GM23338 (cell line): ENCODE measurements around the gene NAT8L. TPM values are rescaled to one million over a fixed set of nuclear protein-coding genes. Genes with fewer than 3 reads are reported as not detected.

ENCODE experiments used
- ATAC-seq: fragments of 200-7000 bp; cut with Tn5 transposase; 3 replicates; pipeline ENCODE4 v1.9.1; 2020
- DNase-seq: peaks from one replicate; pipeline ENCODE4 v3.0.0-alpha.2; 2015; ENCODE audit warnings: low spot score
- H2AFZ ChIP-seq: fragments of 200-600 bp; sonication (generic); 2 replicates; pipeline ENCODE4 v1.8.0; 2016; ENCODE audit warnings: antibody characterized with exemption, mild to moderate bottlenecking, moderate library complexity
- H3F3A ChIP-seq: fragments of 200-600 bp; sonication (generic); replicated peaks from 2 replicates; pipeline ENCODE4 v1.8.0; 2017; ENCODE audit warnings: antibody characterized with exemption, mixed run types, low read depth
- H3K27ac ChIP-seq: fragments of 200-600 bp; sonication (generic); 2 replicates; pipeline ENCODE4 v1.6.1; 2016; ENCODE audit warnings: low read depth
- H3K27me3 ChIP-seq: fragments of 200-600 bp; sonication (generic); 2 replicates; pipeline ENCODE4 v1.8.0; 2016; ENCODE audit warnings: mild to moderate bottlenecking, mixed run types, moderate library complexity; ENCODE audit not compliant: insufficient read depth
- H3K36me3 ChIP-seq: fragments of 200-600 bp; sonication (generic); 2 replicates; pipeline ENCODE4 v1.8.0; 2016; ENCODE audit warnings: mild to moderate bottlenecking; ENCODE audit not compliant: insufficient read depth
- H3K4me1 ChIP-seq: fragments of 200-600 bp; sonication (generic); 2 replicates; pipeline ENCODE4 v1.8.0; 2016; ENCODE audit warnings: mild to moderate bottlenecking, moderate library complexity; ENCODE audit not compliant: insufficient read depth
- H3K4me2 ChIP-seq: fragments of 200-600 bp; sonication (generic); 2 replicates; pipeline ENCODE4 v1.7.1; 2017; ENCODE audit warnings: mixed run types
- H3K4me3 ChIP-seq: fragments of 200-600 bp; sonication (generic); 2 replicates; pipeline ENCODE4 v1.6.1; 2016; ENCODE audit warnings: mixed run types
- H3K79me2 ChIP-seq: fragments of 200-600 bp; sonication (generic); replicated peaks from 2 replicates; pipeline ENCODE4 v1.8.0; 2017; ENCODE audit warnings: mild to moderate bottlenecking; ENCODE audit not compliant: insufficient read depth
- H3K9me2 ChIP-seq: fragments of 200-600 bp; sonication (generic); 2 replicates; pipeline ENCODE4 v1.8.0; 2017; ENCODE audit not compliant: insufficient read depth
- H4K20me1 ChIP-seq: fragments of 200-600 bp; sonication (generic); replicated peaks from 2 replicates; pipeline ENCODE4 v1.8.0; 2017; ENCODE audit warnings: mild to moderate bottlenecking; ENCODE audit not compliant: insufficient read depth
- H3K27ac Mint-ChIP-seq: 2 replicates; pipeline ENCODE4 v1.8.0; 2020; ENCODE audit warnings: inconsistent platforms, mild to moderate bottlenecking, moderate library complexity, mixed read lengths
- H3K27me3 Mint-ChIP-seq: 3 replicates; pipeline ENCODE4 v1.8.0; 2022; ENCODE audit warnings: low read depth, mild to moderate bottlenecking, moderate library complexity, mixed read lengths, inconsistent platforms; ENCODE audit not compliant: insufficient read depth, poor library complexity
- H3K36me3 Mint-ChIP-seq: 3 replicates; pipeline ENCODE4 v1.8.0; 2021; ENCODE audit warnings: low read depth, mild to moderate bottlenecking, inconsistent platforms, moderate library complexity, mixed read lengths
- H3K4me1 Mint-ChIP-seq: 3 replicates; pipeline ENCODE4 v1.8.0; 2020; ENCODE audit warnings: mild to moderate bottlenecking, inconsistent platforms, mixed read lengths
- H3K4me3 Mint-ChIP-seq: 3 replicates; pipeline ENCODE4 v1.8.0; 2021; ENCODE audit warnings: moderate library complexity, mild to moderate bottlenecking, inconsistent platforms, mixed read lengths
- H3K9me3 Mint-ChIP-seq: 3 replicates; pipeline ENCODE4 v1.8.0; 2020; ENCODE audit warnings: moderate library complexity, mild to moderate bottlenecking, inconsistent platforms, mixed read lengths
- CREB1 ChIP-seq: fragments of 250-450 bp; sonication (Bioruptor Pico); IDR thresholded peaks from 2 replicates; pipeline ENCODE4 v1.5.0; 2020; ENCODE audit warnings: low read depth, mild to moderate bottlenecking, moderate library complexity
- EZH2 ChIP-seq: fragments of 200-600 bp; sonication (generic); IDR thresholded peaks from one replicate; pipeline ENCODE4 v1.8.0; 2017; ENCODE audit warnings: antibody characterized with exemption, mild to moderate bottlenecking, low read depth; ENCODE audit not compliant: unreplicated experiment
- EZH2phosphoT487 ChIP-seq: fragments of 200-600 bp; sonication (generic); IDR thresholded peaks from one replicate; pipeline ENCODE4 v1.8.1; 2018; ENCODE audit warnings: antibody characterized with exemption; ENCODE audit not compliant: unreplicated experiment
- JUNB ChIP-seq: IDR thresholded peaks from one replicate; pipeline ENCODE4 v1.6.1; 2016; ENCODE audit warnings: antibody characterized with exemption; ENCODE audit not compliant: unreplicated experiment
- NANOG ChIP-seq: IDR thresholded peaks from 2 replicates; pipeline ENCODE4 v1.6.1; 2016; ENCODE audit warnings: antibody characterized with exemption, borderline replicate concordance
- POLR2AphosphoS5 ChIP-seq: IDR thresholded peaks from 2 replicates; pipeline ENCODE4 v1.6.1; 2016; ENCODE audit warnings: antibody characterized with exemption, low read depth
- REST ChIP-seq: IDR thresholded peaks from one replicate; pipeline ENCODE4 v1.6.1; 2018; ENCODE audit warnings: antibody characterized with exemption; ENCODE audit not compliant: unreplicated experiment
- STAT1 ChIP-seq: IDR thresholded peaks from one replicate; pipeline ENCODE4 v1.6.1; 2016; ENCODE audit warnings: antibody characterized with exemption; ENCODE audit not compliant: unreplicated experiment
- polyA plus RNA-seq: library from polyadenylated mRNA; unstranded; fragments of >200 nt; fragmentation: Nextera tagmentation; extraction: Ambion mirVana; gene quantifications from 2 replicates; pipeline ENCODE4 v1.2.1, GENCODE V29; 2016
- total RNA-seq: library from RNA; depleted of rRNA; stranded (reverse); fragments of >200 nt; shearing (Covaris generic); gene quantifications from 2 replicates; pipeline ENCODE4 v1.2.3, GENCODE V29; 2014

The NAT8L gene
- total and polyA plus RNA-seq, 2 experiments from 2014 or later: 1.6 to 9.7 TPM

- peaks cover 3% of the 10 kb centered on the region; the same call in 1 of the 3 replicates for H3K36me3 Mint-ChIP-seq
- peaks cover 3% of the 10 kb centered on the region; the same call in 2 of the 3 replicates for H3K9me3 Mint-ChIP-seq
- H3K4me2 ChIP-seq: peak overlapping the region; percentile 92
- peak; percentile 53 for ATAC-seq
- H3K36me3 ChIP-seq: no peaks in the 10 kb centered on the region; the same call in 1 of the 2 replicates
- DNase-seq: peak; percentile 70
- no peaks in the 10 kb centered on the region; the same call in 1 of the 2 replicates for H4K20me1 ChIP-seq
- H3K4me3 ChIP-seq: peak overlapping the region; percentile 75
- TF ChIP-seq NANOG (no peak), JUNB (no peak), EZH2 (no peak), EZH2phosphoT487 (peak; percentile 55), REST (no peak), POLR2AphosphoS5 (no peak), STAT1 (no peak)
- H3K9me2 ChIP-seq: no peaks in the 10 kb centered on the region
- no peaks in the 10 kb centered on the region for H3K4me1 ChIP-seq
- H3K4me3 Mint-ChIP-seq: peak overlapping the region; percentile 55
- H3K4me1 Mint-ChIP-seq: peaks cover 2% of the 10 kb centered on the region; the same call in 1 of the 3 replicates
- H2AFZ ChIP-seq: peak overlapping the region; percentile 28; the same call in 1 of the 2 replicates
- peaks cover 85% of the 10 kb centered on the region for H3K27me3 ChIP-seq
- no peaks in the 10 kb centered on the region for H3K79me2 ChIP-seq
- H3F3A ChIP-seq: no peaks in the 10 kb centered on the region
- H3K27ac ChIP-seq: no peak overlapping the region
- H3K27me3 Mint-ChIP-seq: peaks cover 33% of the 10 kb centered on the region
- H3K27ac Mint-ChIP-seq: no peak overlapping the region
These were observed 18.5 kb upstream of the NAT8L start for GRCh38 chr4:2040391-2041238.

GRCh38 chr4:2041239-2042130 lies 17.6 kb upstream of the NAT8L start:
- ATAC-seq (peak; percentile 78), DNase-seq (peak; percentile 97)
- H2AFZ ChIP-seq: peak overlapping the region; percentile 93
- Mint-ChIP-seq H3K27ac (no peak overlapping the region), H3K36me3 (peaks cover 3% of the 10 kb centered on the region; the same call in 1 of the 3 replicates), H3K27me3 (peaks cover 30% of the 10 kb centered on the region), H3K4me1 (peaks cover 2% of the 10 kb centered on the region; the same call in 1 of the 3 replicates), H3K9me3 (peaks cover 3% of the 10 kb centered on the region; the same call in 2 of the 3 replicates), H3K4me3 (peak overlapping the region; percentile 79)
- peak overlapping the region; percentile 92 for H3K4me2 ChIP-seq
- H3K9me2 ChIP-seq: no peaks in the 10 kb centered on the region
- H3K27ac ChIP-seq: no peak overlapping the region
- H3K4me3 ChIP-seq: peak overlapping the region; percentile 75
- H4K20me1 ChIP-seq: no peaks in the 10 kb centered on the region; the same call in 1 of the 2 replicates
- no peaks in the 10 kb centered on the region for H3K4me1 ChIP-seq
- TF ChIP-seq POLR2AphosphoS5 (peak; percentile 77), CREB1 (CRISPR knock-in tag) (no peak; the same call in 1 of the 2 replicates), EZH2 (peak; percentile 81)
- H3K36me3 ChIP-seq: no peaks in the 10 kb centered on the region; the same call in 1 of the 2 replicates
- H3K27me3 ChIP-seq: peaks cover 85% of the 10 kb centered on the region
- no peaks in the 10 kb centered on the region for H3F3A ChIP-seq
- no peaks in the 10 kb centered on the region for H3K79me2 ChIP-seq
